Prostate gland (tissue), 2 donors: Measurements from ENCODE around the gene KCNK1.

Source experiments
- POLR2A ChIP-seq: fragments of 450-650 bp; IDR thresholded peaks from one replicate; pipeline ENCODE4 v1.6.1; 2016; ENCODE audit warnings: antibody characterized with exemption, mild to moderate bottlenecking
- TF ChIP-seq, protein P1 (sequence below), 4 experiments: fragments of 200-600 bp in 2 of 4; fragments of 450-650 bp in 2 of 4; sonication (generic) in 2 of 4; IDR thresholded peaks; 1 replicate in 3 of 4; 2 replicates in 1 of 4; pipeline ENCODE4 v1.5.1; 2016 to 2019; ENCODE audit warnings: antibody characterized with exemption in 4 of 4, mild to moderate bottlenecking in 2 of 4, moderate library complexity in 2 of 4

DNA sequence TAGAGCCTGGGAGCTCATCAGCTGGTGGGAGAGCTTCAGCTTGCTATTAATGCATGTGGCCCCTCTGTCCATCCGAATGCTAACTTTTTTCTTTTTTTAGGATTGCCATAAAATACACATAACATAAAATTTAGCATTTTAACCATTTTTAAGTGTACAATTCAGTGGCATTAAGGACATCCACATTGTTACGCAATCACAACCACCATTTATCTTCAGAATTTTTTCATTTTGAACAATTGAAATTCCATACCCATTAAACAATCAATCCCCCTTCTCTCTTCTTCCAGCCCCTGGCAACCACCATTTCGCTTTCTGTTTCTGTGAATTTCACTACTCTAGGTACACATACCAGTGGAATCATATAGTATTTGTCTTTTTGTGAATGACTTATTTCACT lies 4.9 kb upstream of the KCNK1 start:
- TF ChIP-seq, protein P1, sequence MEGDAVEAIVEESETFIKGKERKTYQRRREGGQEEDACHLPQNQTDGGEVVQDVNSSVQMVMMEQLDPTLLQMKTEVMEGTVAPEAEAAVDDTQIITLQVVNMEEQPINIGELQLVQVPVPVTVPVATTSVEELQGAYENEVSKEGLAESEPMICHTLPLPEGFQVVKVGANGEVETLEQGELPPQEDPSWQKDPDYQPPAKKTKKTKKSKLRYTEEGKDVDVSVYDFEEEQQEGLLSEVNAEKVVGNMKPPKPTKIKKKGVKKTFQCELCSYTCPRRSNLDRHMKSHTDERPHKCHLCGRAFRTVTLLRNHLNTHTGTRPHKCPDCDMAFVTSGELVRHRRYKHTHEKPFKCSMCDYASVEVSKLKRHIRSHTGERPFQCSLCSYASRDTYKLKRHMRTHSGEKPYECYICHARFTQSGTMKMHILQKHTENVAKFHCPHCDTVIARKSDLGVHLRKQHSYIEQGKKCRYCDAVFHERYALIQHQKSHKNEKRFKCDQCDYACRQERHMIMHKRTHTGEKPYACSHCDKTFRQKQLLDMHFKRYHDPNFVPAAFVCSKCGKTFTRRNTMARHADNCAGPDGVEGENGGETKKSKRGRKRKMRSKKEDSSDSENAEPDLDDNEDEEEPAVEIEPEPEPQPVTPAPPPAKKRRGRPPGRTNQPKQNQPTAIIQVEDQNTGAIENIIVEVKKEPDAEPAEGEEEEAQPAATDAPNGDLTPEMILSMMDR (IDR thresholded peaks at IDR 0.05): no peak
- TF ChIP-seq POLR2A: no peak
